Stomach (tissue), 9 donors: ENCODE data around the gene PPP1R12A. TPM values are rescaled to one million over a fixed set of nuclear protein-coding genes. Genes with fewer than 3 reads are reported as not detected.

Source experiments
- DNase-seq, 2 donors: peaks; one replicate each; pipeline versions ENCODE4 v3.0.0 to v3.0.0-alpha.2; 2013 to 2019
- H3K27ac ChIP-seq, 5 donors: fragments of 200-600 bp in 4 of 5; sonication (generic) in 4 of 5; one replicate each; pipeline ENCODE4 v1.5.1; 2013 to 2019; ENCODE audit warnings: mild to moderate bottlenecking in 1 of 5, moderate library complexity in 1 of 5
- H3K27me3 ChIP-seq, 3 donors: fragments of 200-600 bp; sonication (generic); one replicate each; pipeline ENCODE4 v1.5.1; 2017 to 2019; ENCODE audit warnings: mixed run types in 1 of 3
- H3K36me3 ChIP-seq, 4 donors: fragments of 200-600 bp; sonication (generic); 1 replicate in 3 of 4; 2 replicates in 1 of 4; pipeline ENCODE4 v1.5.1; 2016 to 2019
- H3K4me1 ChIP-seq, 4 donors: fragments of 200-600 bp; sonication (generic); one replicate each; pipeline ENCODE4 v1.5.1; 2016 to 2019
- H3K4me3 ChIP-seq, 4 donors: fragments of 200-600 bp; sonication (generic) in 3 of 4; one replicate each; pipeline ENCODE4 v1.5.1; 2016 to 2019; ENCODE audit warnings: mild to moderate bottlenecking in 1 of 4
- H3K9me3 ChIP-seq, 4 donors: fragments of 200-600 bp; sonication (generic); one replicate each; pipeline ENCODE4 v1.5.1; 2016 to 2019
- CTCF ChIP-seq, 7 experiments: fragments of 450-650 bp in 4 of 7; fragments of 200-600 bp in 3 of 7; sonication (generic) in 3 of 7; IDR thresholded peaks; one replicate each; pipeline ENCODE4 v1.5.1; 2016 to 2019; ENCODE audit warnings: antibody characterized with exemption in 7 of 7, control low read depth in 2 of 7, mild to moderate bottlenecking in 1 of 7
- EP300 ChIP-seq: sonication (generic); formaldehyde crosslinking; IDR thresholded peaks from one replicate; pipeline ENCODE4 v1.6.1; 2017; ENCODE audit warnings: antibody characterized with exemption
- POLR2A ChIP-seq, 4 donors: fragments of 450-650 bp; IDR thresholded peaks; one replicate each; pipeline ENCODE4 v1.6.1; 2016; ENCODE audit warnings: antibody characterized with exemption in 4 of 4, control low read depth in 2 of 4, mild to moderate bottlenecking in 1 of 4, moderate library complexity in 1 of 4
- POLR2AphosphoS5 ChIP-seq, 3 donors: sonication (generic); formaldehyde crosslinking; IDR thresholded peaks; one replicate each; pipeline ENCODE4 v1.6.1; 2016; ENCODE audit warnings: antibody characterized with exemption in 3 of 3
- WGBS, 5 donors: extraction: QIAGEN DNeasy Blood & Tissue Kit in 3 of 5; methylation state at CpG; one replicate each; pipeline versions ENCODE4 v1.1.5 to v1.1.7; 2013 to 2018; 5-methylcytosine and 5-hydroxymethylcytosine counted together
- intact Hi-C: fragments of 100-400 bp; cut with DNase I; formaldehyde crosslinking; loops from one replicate; pipeline ENCODE4 v1.15.1; 2023; ENCODE audit warnings: low total_unique reads
- polyA plus RNA-seq, 3 donors: library from polyadenylated mRNA; stranded (reverse); fragments of 200-250 nt; gene quantifications; one replicate each; pipeline ENCODE4 v1.2.3, GENCODE V29; 2013
- total RNA-seq, 5 donors: library from RNA; depleted of rRNA; stranded (reverse); fragments of >200 nt; gene quantifications; one replicate each; pipeline versions ENCODE4 v1.1.0 to v1.2.3, GENCODE V29; 2014 to 2016
- donor health status: healthy with polysubstance abuse.
- donor health status: Bipolar disorder and iron deficiency.
- donor health status: healthy.

Gene PPP1R12A
- total and polyA plus RNA-seq, 8 donors = 7.5 to 425 (median 112) TPM

- Histone ChIP-seq H3K27me3 (no peaks in the 10 kb centered on the region), H3K4me1 (peaks cover 6 to 61% (median 24%) of the 10 kb centered on the region in 4 donors), H3K27ac (no peak overlapping the region), H3K9me3 (peaks cover 0 to 4% (median under 1%) of the 10 kb centered on the region in 4 donors), H3K36me3 (peaks cover 0 to 40% (median 31%) of the 10 kb centered on the region in 4 donors), H3K4me3 (no peak overlapping the region)
- no peak for TF ChIP-seq EP300
- TF ChIP-seq POLR2AphosphoS5 (IDR thresholded peaks at IDR 0.05) = no peak
- no peak for TF ChIP-seq POLR2A (IDR thresholded peaks at IDR 0.05)
- no peak for TF ChIP-seq CTCF (IDR thresholded peaks at IDR 0.05)
- 91 to 96% (median 94%) methylated on average over 3 of the region's 3 CpGs for WGBS, 5 donors
- DNase-seq = no peak
- intact Hi-C loops = no loop called here
Measured at GRCh38 chr12:79843978-79844377, 90.9 kb downstream of the PPP1R12A start.

DNA sequence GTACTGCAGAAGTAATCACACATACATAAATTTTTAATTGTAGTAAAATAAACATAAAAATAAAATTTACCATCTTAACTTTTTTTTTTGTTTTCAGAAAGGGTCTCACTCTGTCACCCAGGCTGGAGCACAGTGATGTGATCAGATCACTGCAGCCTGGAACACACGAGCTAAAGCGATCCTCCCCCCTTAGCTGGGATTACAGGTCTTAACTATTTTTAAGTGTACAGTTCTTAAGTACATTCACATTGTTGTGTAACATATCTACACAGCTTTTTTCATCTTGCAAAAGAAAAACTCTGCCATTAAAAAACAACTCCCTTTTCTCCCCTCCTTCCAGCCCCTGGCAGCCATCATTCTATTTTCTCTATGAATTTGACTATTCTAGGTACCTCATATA, 92.3 kb downstream of the PPP1R12A start:
- intact Hi-C loops = no loop called here
- DNase-seq = no peak
- no peaks in the 10 kb centered on the region for H3K27me3 ChIP-seq
- no peak overlapping the region for H3K27ac ChIP-seq
- peaks cover 0 to 47% (median 42%) of the 10 kb centered on the region in 4 donors for H3K36me3 ChIP-seq
- WGBS, 5 donors = 82 to 94% (median 91%) methylated on average over 2 of the region's 2 CpGs
- H3K9me3 ChIP-seq = peaks cover 0 to 16% (median 9%) of the 10 kb centered on the region in 4 donors
- H3K4me1 ChIP-seq = peaks cover 0 to 47% (median 17%) of the 10 kb centered on the region in 4 donors
- no peak overlapping the region for H3K4me3 ChIP-seq
- TF ChIP-seq POLR2AphosphoS5 (IDR thresholded peaks at IDR 0.05) (no peak), CTCF (IDR thresholded peaks at IDR 0.05) (no peak), POLR2A (IDR thresholded peaks at IDR 0.05) (no peak), EP300 (no peak)

- no peak for DNase-seq
- Histone ChIP-seq H3K4me1 (peaks cover 0 to 41% (median 13%) of the 10 kb centered on the region in 4 donors), H3K36me3 (peaks cover 0 to 47% (median 42%) of the 10 kb centered on the region in 4 donors), H3K9me3 (peaks cover 0 to 16% (median 9%) of the 10 kb centered on the region in 4 donors), H3K4me3 (no peak overlapping the region), H3K27ac (peak overlapping the region in 1 of 5 donors; percentile 30), H3K27me3 (no peaks in the 10 kb centered on the region)
- 65 to 85% (median 72%) methylated on average over 4 of the region's 4 CpGs for WGBS, 5 donors
- TF ChIP-seq EP300 (no peak), CTCF (IDR thresholded peaks at IDR 0.05) (no peak), POLR2AphosphoS5 (IDR thresholded peaks at IDR 0.05) (no peak), POLR2A (IDR thresholded peaks at IDR 0.05) (no peak)
- intact Hi-C loops = no loop called here
Measured at GRCh38 chr12:79841878-79842265, 93.0 kb downstream of the PPP1R12A start.

DNA sequence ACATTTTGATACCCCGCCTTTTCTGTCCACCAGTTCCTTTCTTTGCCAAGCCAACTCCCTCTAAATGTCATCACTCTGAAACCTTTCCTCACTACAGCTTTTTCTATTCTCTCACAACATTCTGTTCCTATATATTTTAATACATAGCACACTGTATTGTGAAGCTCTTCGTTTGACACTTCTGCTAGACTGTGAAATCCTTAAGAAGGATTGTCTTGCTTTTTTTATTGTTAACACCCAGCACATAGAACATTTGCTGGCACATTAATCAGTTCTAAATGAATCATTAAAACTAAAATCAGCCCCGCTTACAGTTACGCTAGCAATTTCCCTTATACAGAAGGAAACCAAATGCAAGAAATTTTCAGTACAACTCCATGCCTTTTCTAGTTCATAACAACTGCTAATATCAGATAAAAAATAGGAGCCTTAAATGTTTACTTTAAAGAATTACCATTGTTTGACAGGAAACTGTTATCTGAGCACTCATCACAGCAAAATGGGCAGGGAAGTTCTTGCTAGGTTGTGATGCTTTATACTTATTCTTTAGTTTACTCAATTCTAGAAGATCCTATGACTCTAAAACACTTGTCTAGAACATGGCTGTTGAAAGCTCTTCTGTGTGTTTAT, 93.5 kb downstream of the PPP1R12A start:
- no peaks in the 10 kb centered on the region for H3K27me3 ChIP-seq
- H3K4me3 ChIP-seq = no peak overlapping the region
- H3K9me3 ChIP-seq = peaks cover 0 to 16% (median 9%) of the 10 kb centered on the region in 4 donors
- WGBS, 5 donors = 68 to 95% (median 92%) methylated on average over 4 of the region's 4 CpGs
- H3K4me1 ChIP-seq = peaks cover 0 to 45% (median 13%) of the 10 kb centered on the region in 4 donors
- peaks cover 0 to 47% (median 42%) of the 10 kb centered on the region in 4 donors for H3K36me3 ChIP-seq
- TF ChIP-seq POLR2AphosphoS5 (IDR thresholded peaks at IDR 0.05) (no peak), EP300 (no peak), CTCF (IDR thresholded peaks at IDR 0.05) (no peak), POLR2A (IDR thresholded peaks at IDR 0.05) (no peak)
- intact Hi-C loops = no loop called here
- DNase-seq = no peak
- H3K27ac ChIP-seq = peak overlapping the region in 1 of 5 donors; percentile 30
